IMR-90 (cell line): ENCODE measurements around the gene C3orf49.

ENCODE experiments used
- POLR2A ChIP-seq: IDR thresholded peaks from 2 replicates; pipeline ENCODE4 v1.6.1; 2012; ENCODE audit warnings: mild to moderate bottlenecking, low read depth, low read length
- RAD21 ChIP-seq: IDR thresholded peaks from 2 replicates; pipeline ENCODE4 v1.6.1; 2012; ENCODE audit warnings: low read length, improper control_type of control experiment
- RCOR1 ChIP-seq: IDR thresholded peaks from 2 replicates; pipeline ENCODE4 v1.6.1; 2012; ENCODE audit warnings: mild to moderate bottlenecking, low read length, improper control_type of control experiment; ENCODE audit not compliant: insufficient replicate concordance
- TF ChIP-seq, protein P1 (sequence below): conservative IDR thresholded peaks from 2 replicates; pipeline ENCODE4 v1.5.1; 2012; ENCODE audit warnings: mild to moderate bottlenecking, low read depth, low read length, improper control_type of control experiment

DNA sequence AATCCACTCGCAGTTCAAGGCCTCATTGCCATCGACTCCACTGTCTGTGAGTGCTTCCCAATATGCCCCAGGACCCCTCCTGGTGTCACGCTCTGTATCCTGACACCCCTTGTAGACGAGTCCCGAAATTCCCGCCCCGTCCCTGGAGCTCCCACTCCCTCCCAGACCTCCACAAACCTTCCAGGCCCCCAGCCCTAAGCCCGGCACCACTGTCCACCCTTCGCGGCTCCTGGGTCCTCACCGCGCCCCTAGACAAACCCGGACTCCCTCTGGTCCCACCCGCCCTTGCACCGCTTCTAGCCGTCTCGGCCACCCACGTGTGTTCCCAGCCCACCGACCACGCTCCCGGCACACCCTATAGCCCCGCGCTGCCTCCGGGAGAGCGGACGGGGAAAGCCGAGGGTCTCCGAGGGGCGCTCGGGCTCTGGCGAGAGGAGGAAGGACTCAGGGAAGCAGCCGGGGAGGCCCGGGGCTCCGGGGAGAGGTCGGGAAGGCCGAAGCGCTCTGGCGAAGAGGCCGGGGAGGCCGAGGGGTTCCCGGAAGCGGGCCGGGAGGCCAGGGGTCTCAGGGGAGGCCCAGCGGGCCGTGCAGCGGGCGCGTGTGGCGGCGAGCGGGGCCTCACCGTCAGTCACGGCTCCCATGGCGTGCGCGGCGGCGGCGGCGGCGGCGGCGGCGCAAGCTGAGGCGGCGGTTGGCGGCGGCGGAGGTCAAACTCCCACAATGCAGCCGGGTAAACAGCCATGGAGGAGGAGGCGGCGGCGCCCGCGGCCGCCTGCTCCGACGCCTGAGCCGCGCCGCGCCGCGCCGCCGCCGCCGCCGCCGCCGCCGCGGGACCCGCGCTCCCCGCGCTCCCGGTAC, 44.3 kb downstream of the C3orf49 start, which contains the start of the genes ATXN7 and THOC7:
- TF ChIP-seq, protein P1, sequence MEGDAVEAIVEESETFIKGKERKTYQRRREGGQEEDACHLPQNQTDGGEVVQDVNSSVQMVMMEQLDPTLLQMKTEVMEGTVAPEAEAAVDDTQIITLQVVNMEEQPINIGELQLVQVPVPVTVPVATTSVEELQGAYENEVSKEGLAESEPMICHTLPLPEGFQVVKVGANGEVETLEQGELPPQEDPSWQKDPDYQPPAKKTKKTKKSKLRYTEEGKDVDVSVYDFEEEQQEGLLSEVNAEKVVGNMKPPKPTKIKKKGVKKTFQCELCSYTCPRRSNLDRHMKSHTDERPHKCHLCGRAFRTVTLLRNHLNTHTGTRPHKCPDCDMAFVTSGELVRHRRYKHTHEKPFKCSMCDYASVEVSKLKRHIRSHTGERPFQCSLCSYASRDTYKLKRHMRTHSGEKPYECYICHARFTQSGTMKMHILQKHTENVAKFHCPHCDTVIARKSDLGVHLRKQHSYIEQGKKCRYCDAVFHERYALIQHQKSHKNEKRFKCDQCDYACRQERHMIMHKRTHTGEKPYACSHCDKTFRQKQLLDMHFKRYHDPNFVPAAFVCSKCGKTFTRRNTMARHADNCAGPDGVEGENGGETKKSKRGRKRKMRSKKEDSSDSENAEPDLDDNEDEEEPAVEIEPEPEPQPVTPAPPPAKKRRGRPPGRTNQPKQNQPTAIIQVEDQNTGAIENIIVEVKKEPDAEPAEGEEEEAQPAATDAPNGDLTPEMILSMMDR, result no peak
- no peak for TF ChIP-seq RAD21
- no peak for TF ChIP-seq POLR2A
- no peak for TF ChIP-seq RCOR1
